A549 (cell line): ENCODE data around the gene PRPSAP2. TPM values are rescaled to one million over a fixed set of nuclear protein-coding genes. Genes with fewer than 3 reads are reported as not detected.

Experiments used
- ATAC-seq, 2 experiments: fragments of 200-7000 bp in 1 of 2; fragments of >200 bp in 1 of 2; cut with Nextera tagmentation in 1 of 2; cut with Tn5 transposase in 1 of 2; 3 replicates each; pipeline versions ENCODE4 v1.8.0 to v1.9.1; 2018 to 2020; ENCODE audit warnings: mild to moderate bottlenecking in 1 of 2, moderate library complexity in 1 of 2
- CTCF ChIA-PET: fragments of 300-600 bp; sonication (Branson Sonifier 250); formaldehyde crosslinking; extraction: SDS; loops from one replicate; lab custom pipeline; 2021; ENCODE audit warnings: antibody characterized with exemption, inconsistent platforms; lab: Yijun Ruan, JAX
- POLR2A ChIA-PET: fragments of 350-600 bp; formaldehyde crosslinking; extraction: SDS; loops from one replicate; lab custom pipeline; 2021; ENCODE audit warnings: antibody characterized with exemption, inconsistent platforms; lab: Yijun Ruan, JAX
- DNase-seq, 2 experiments: peaks; one replicate each; pipeline versions ENCODE4 v3.0.0 to v3.0.0-alpha.2; 2011 to 2016; ENCODE audit warnings: low read depth in 1 of 2, low spot score in 1 of 2
- FAIRE-seq: peaks from 2 replicates; lab custom pipeline; 2011; peaks lifted over from hg19 to GRCh38; lab: Jason Lieb, UNC
- H3K27ac ChIP-seq, 2 experiments: fragments of >200 bp; sonication (Bioruptor Twin); formaldehyde crosslinking; 3 replicates each; pipeline ENCODE4 v1.5.1; 2016 to 2017
- H3K4me1 ChIP-seq: fragments of >200 bp; sonication (Bioruptor Twin); formaldehyde crosslinking; 3 replicates; pipeline ENCODE4 v1.6.1; 2016
- H3K4me2 ChIP-seq: fragments of >200 bp; sonication (Bioruptor Twin); formaldehyde crosslinking; 3 replicates; pipeline ENCODE4 v1.6.1; 2016
- H3K4me3 ChIP-seq: fragments of >200 bp; sonication (Bioruptor Twin); formaldehyde crosslinking; 3 replicates; pipeline ENCODE4 v1.5.1; 2016
- H3K9me3 ChIP-seq: fragments of >200 bp; sonication (Bioruptor Twin); formaldehyde crosslinking; 3 replicates; pipeline ENCODE4 v1.6.1; 2016
- CBX2 ChIP-seq: fragments of 200-600 bp; sonication (generic); IDR thresholded peaks from 2 replicates; pipeline ENCODE4 v1.6.1; 2016; ENCODE audit warnings: low read depth, mild to moderate bottlenecking, borderline replicate concordance
- CEBPB ChIP-seq, 2 experiments: fragments of >200 bp in 1 of 2; sonication (Bioruptor Twin) in 1 of 2; formaldehyde crosslinking in 1 of 2; IDR thresholded peaks; 2 replicates each; pipeline ENCODE4 v1.6.1; 2012 to 2016
- CHD2 ChIP-seq: fragments of 150-350 bp; IDR thresholded peaks from 2 replicates; pipeline ENCODE4 v1.6.1; 2014; ENCODE audit warnings: low read length; ENCODE audit not compliant: partially characterized antibody
- ESRRA ChIP-seq: fragments of 150-350 bp; IDR thresholded peaks from 2 replicates; pipeline ENCODE4 v1.6.1; 2014; ENCODE audit warnings: mild to moderate bottlenecking, low read length, borderline replicate concordance
- GATA3 ChIP-seq: IDR thresholded peaks from 2 replicates; pipeline ENCODE4 v1.6.1; 2012; ENCODE audit warnings: borderline replicate concordance
- HOXB13 ChIP-seq: fragments of 250-450 bp; sonication (Bioruptor Pico); IDR thresholded peaks from 2 replicates; pipeline ENCODE4 v1.5.0; 2020; ENCODE audit warnings: low read depth, mild to moderate bottlenecking, moderate library complexity
- JUN ChIP-seq, 2 experiments: fragments of >200 bp; sonication (Bioruptor Twin); formaldehyde crosslinking; IDR thresholded peaks; 2 replicates in 1 of 2; 3 replicates in 1 of 2; pipeline ENCODE4 v1.6.1; 2016 to 2017
- KDM1A ChIP-seq: fragments of 200-600 bp; sonication (generic); IDR thresholded peaks from 2 replicates; pipeline ENCODE4 v1.6.1; 2016; ENCODE audit warnings: low read depth, mild to moderate bottlenecking
- KDM5A ChIP-seq: fragments of 200-600 bp; sonication (generic); IDR thresholded peaks from 2 replicates; pipeline ENCODE4 v1.6.1; 2016; ENCODE audit warnings: antibody characterized with exemption, mild to moderate bottlenecking
- NPAS2 ChIP-seq: fragments of 250-450 bp; sonication (Bioruptor Pico); IDR thresholded peaks from 2 replicates; pipeline ENCODE4 v1.8.0; 2022; ENCODE audit warnings: mild to moderate bottlenecking, moderate library complexity, borderline replicate concordance
- NR3C1 ChIP-seq: fragments of >200 bp; sonication (Bioruptor Twin); formaldehyde crosslinking; IDR thresholded peaks from 3 replicates; pipeline ENCODE4 v1.6.1; 2017
- PHF8 ChIP-seq: fragments of 200-600 bp; sonication (generic); IDR thresholded peaks from 2 replicates; pipeline ENCODE4 v1.6.1; 2016; ENCODE audit warnings: low read depth, mild to moderate bottlenecking, antibody characterized with exemption, moderate library complexity, borderline replicate concordance
- POLR2A ChIP-seq: IDR thresholded peaks from 2 replicates; pipeline ENCODE4 v1.6.1; 2012; ENCODE audit warnings: mild to moderate bottlenecking, low read length
- RARB ChIP-seq: fragments of 250-450 bp; sonication (Bioruptor Pico); IDR thresholded peaks from 2 replicates; pipeline ENCODE4 v1.8.0; 2021; ENCODE audit warnings: mild to moderate bottlenecking, moderate library complexity
- RFX5 ChIP-seq: fragments of 450-650 bp; IDR thresholded peaks from 2 replicates; pipeline ENCODE4 v1.7.1; 2014; ENCODE audit warnings: antibody characterized with exemption, mild to moderate bottlenecking, moderate library complexity
- SREBF2 ChIP-seq: fragments of 450-650 bp; IDR thresholded peaks from 2 replicates; pipeline ENCODE4 v1.6.1; 2014; ENCODE audit warnings: mild to moderate bottlenecking, moderate library complexity
- TP53 ChIP-seq: fragments of 250-450 bp; sonication (Bioruptor Pico); IDR thresholded peaks from 2 replicates; pipeline ENCODE4 v1.5.0; 2021; ENCODE audit warnings: mild to moderate bottlenecking, moderate library complexity
- ZFP36 ChIP-seq: fragments of 450-650 bp; IDR thresholded peaks from 2 replicates; pipeline ENCODE4 v1.6.1; 2014; ENCODE audit warnings: borderline replicate concordance; ENCODE audit not compliant: partially characterized antibody
- ZNF302 ChIP-seq: fragments of 250-450 bp; sonication (Bioruptor Pico); IDR thresholded peaks from 2 replicates; pipeline ENCODE4 v1.9.0; 2021; ENCODE audit warnings: inconsistent platforms, mild to moderate bottlenecking, moderate library complexity
- ZSCAN20 ChIP-seq: fragments of 250-450 bp; sonication (Bioruptor Pico); IDR thresholded peaks from 2 replicates; pipeline ENCODE4 v1.8.0; 2022; ENCODE audit warnings: mild to moderate bottlenecking, moderate library complexity
- WGBS: methylation state at CpG from one replicate; pipeline ENCODE4 v1.1.6; 2017; ENCODE audit errors: missing lambda C conversion rate; 5-methylcytosine and 5-hydroxymethylcytosine counted together
- polyA minus RNA-seq: library from RNA; depleted of rRNA, polyadenylated mRNA; stranded (reverse); fragments of >200 nt; gene quantifications from 2 replicates; pipeline ENCODE4 v1.2.3, GENCODE V29; 2011; rRNA and poly(A)+ RNA removed
- polyA plus RNA-seq, 4 experiments: library from polyadenylated mRNA; depleted of rRNA in 3 of 4; stranded (reverse); fragments of >200 nt; fragmentation: RNase III in 1 of 4; extraction: RNeasy Plus Mini Kit Qiagen cat#74134 plus additional on column Dnase treatment in 1 of 4; gene quantifications; 2 replicates in 3 of 4; 3 replicates in 1 of 4; pipeline ENCODE4 v1.2.3, GENCODE V29; 2011 to 2017
- TF ChIP-seq, protein P1 (sequence below): IDR thresholded peaks from 2 replicates; pipeline ENCODE4 v1.6.1; 2012
- TF ChIP-seq, protein P2 (sequence below): IDR thresholded peaks from 2 replicates; pipeline ENCODE4 v1.6.1; 2012; ENCODE audit warnings: low read depth, borderline replicate concordance
- TF ChIP-seq, protein P3 (sequence below): fragments of 200-600 bp; sonication (generic); IDR thresholded peaks from 2 replicates; pipeline ENCODE4 v1.6.1; 2016; ENCODE audit warnings: antibody characterized with exemption, mild to moderate bottlenecking, moderate library complexity
- TF ChIP-seq, protein P4 (sequence below): fragments of >200 bp; sonication (Bioruptor Twin); formaldehyde crosslinking; IDR thresholded peaks from 3 replicates; pipeline ENCODE4 v1.6.1; 2016
- TF ChIP-seq, protein P5 (sequence below): fragments of >200 bp; sonication (Bioruptor Twin); formaldehyde crosslinking; IDR thresholded peaks from 2 replicates; pipeline ENCODE4 v1.6.1; 2016
- TF ChIP-seq, protein P6 (sequence below): IDR thresholded peaks from 2 replicates; pipeline ENCODE4 v1.6.1; 2012
- TF ChIP-seq, protein P7 (sequence below): fragments of 250-450 bp; sonication (Bioruptor Pico); IDR thresholded peaks from 2 replicates; pipeline ENCODE4 v1.5.0; 2021; ENCODE audit warnings: mild to moderate bottlenecking, moderate library complexity, borderline replicate concordance
- TF ChIP-seq, protein P8 (sequence below): fragments of 450-650 bp; IDR thresholded peaks from 2 replicates; pipeline ENCODE4 v1.6.1; 2014; ENCODE audit warnings: antibody characterized with exemption

Gene PRPSAP2, protein sequence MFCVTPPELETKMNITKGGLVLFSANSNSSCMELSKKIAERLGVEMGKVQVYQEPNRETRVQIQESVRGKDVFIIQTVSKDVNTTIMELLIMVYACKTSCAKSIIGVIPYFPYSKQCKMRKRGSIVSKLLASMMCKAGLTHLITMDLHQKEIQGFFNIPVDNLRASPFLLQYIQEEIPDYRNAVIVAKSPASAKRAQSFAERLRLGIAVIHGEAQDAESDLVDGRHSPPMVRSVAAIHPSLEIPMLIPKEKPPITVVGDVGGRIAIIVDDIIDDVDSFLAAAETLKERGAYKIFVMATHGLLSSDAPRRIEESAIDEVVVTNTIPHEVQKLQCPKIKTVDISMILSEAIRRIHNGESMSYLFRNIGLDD
- 76.1 and 82.1 TPM in 2 replicates for polyA plus RNA-seq (2011; rRNA removed)
- polyA plus RNA-seq (2012; cell fraction: cytosol; rRNA removed) = 38.2 and 43.7 TPM in 2 replicates
- polyA plus RNA-seq (2012; cell fraction: nucleus; rRNA removed) = 23.3 and 33.4 TPM in 2 replicates
- 53.3 to 55.3 TPM (median 54.9 TPM) in 3 replicates for polyA plus RNA-seq (2017; fragmentation: RNase III; extraction: RNeasy Plus Mini Kit Qiagen cat#74134 plus additional on column Dnase treatment)
- polyA minus RNA-seq = 40.5 and 48.3 TPM in 2 replicates

DNA sequence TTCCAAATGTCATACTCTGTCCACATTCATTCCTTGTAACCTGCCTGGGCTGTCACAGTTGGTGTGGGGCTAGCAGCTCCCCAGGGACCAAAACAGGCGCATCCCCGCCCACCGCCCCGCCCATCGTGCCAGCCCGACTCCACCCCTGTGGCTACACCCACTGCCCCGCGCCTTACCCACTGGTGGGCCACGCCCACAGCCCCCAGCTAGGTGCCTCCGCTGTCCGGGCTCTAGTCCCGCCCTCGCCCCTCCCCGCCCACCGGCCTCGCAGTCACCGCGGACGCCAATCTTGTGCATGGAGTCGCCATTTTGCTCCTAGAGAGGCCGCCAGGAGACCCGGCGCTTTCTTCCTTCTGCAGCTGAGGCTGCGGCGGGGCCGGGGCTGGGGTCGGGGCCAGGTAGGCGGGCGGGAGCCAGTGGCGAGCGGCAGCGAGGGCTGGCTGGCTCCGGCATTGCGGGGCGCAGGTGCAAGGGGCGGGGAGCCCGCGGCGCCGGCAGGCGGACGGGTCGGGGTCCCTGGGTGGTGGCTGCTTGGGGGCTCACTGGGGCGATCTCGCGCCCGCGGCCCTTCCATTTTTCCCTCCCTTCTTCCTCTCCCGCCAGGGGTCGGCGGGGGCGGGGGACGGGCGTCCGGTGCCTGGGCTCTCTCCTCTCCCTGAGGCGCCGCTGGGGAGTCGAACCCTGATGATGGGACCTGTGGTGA lies at the start of gene PRPSAP2:
PRPSAP2 (plus strand) TSS at position 268 of the 703 bp plus-strand sequence. CDS start 7,703 bp downstream, outside the sequence.
- no peaks in the 10 kb centered on the region for H3K9me3 ChIP-seq
- FAIRE-seq (no peak), DNase-seq (peak; percentile 96 to 97), ATAC-seq (peak; percentile 87 to 89)
- peak within 1 kb of the TSS; percentile 80 for H3K4me2 ChIP-seq
- WGBS = 0% methylated on average over 19 of the region's 58 CpGs
- peaks cover 32% of the 10 kb centered on the region for H3K4me1 ChIP-seq
- CTCF ChIA-PET = interaction anchor here (1.1 to 2.0 kb wide), 7 partner anchors 10 to 594 kb away, joined by 3 to 8 read pairs (median 5); no protein-coding TSS in a partner anchor
- peak within 1 kb of the TSS; percentile 79 for H3K4me3 ChIP-seq
- peak within 1 kb of the TSS; percentile 94 to 98 for H3K27ac ChIP-seq
- POLR2A ChIA-PET = interaction anchor here (0.6 to 1.2 kb wide), 9 partner anchors 8 to 105 kb away, joined by 3 to 6 read pairs (median 4); no protein-coding TSS in a partner anchor
- TF ChIP-seq RARB (CRISPR knock-in tag) (no peak), PHF8 (peak; percentile 90; the same call in 1 of the 2 replicates), NR3C1 (no peak), KDM5A (no peak), ESRRA (no peak), SREBF2 (no peak), RFX5 (no peak), CEBPB (IDR thresholded peaks at IDR 0.05) (no peak), GATA3 (no peak), JUN (IDR thresholded peaks at IDR 0.05) (peak; percentile 46 to 92; a peak in 4 of 5 replicates), TP53 (no peak), KDM1A (no peak), ZNF302 (CRISPR knock-in tag) (no peak), NPAS2 (CRISPR knock-in tag) (no peak), POLR2A (peak; percentile 70), HOXB13 (CRISPR knock-in tag) (no peak), ZFP36 (no peak), CBX2 (no peak), CHD2 (no peak), ZSCAN20 (no peak)
- TF ChIP-seq, protein P1, sequence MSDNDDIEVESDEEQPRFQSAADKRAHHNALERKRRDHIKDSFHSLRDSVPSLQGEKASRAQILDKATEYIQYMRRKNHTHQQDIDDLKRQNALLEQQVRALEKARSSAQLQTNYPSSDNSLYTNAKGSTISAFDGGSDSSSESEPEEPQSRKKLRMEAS = no peak
- TF ChIP-seq, protein P2, sequence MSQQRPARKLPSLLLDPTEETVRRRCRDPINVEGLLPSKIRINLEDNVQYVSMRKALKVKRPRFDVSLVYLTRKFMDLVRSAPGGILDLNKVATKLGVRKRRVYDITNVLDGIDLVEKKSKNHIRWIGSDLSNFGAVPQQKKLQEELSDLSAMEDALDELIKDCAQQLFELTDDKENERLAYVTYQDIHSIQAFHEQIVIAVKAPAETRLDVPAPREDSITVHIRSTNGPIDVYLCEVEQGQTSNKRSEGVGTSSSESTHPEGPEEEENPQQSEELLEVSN = no peak
- TF ChIP-seq, protein P3, sequence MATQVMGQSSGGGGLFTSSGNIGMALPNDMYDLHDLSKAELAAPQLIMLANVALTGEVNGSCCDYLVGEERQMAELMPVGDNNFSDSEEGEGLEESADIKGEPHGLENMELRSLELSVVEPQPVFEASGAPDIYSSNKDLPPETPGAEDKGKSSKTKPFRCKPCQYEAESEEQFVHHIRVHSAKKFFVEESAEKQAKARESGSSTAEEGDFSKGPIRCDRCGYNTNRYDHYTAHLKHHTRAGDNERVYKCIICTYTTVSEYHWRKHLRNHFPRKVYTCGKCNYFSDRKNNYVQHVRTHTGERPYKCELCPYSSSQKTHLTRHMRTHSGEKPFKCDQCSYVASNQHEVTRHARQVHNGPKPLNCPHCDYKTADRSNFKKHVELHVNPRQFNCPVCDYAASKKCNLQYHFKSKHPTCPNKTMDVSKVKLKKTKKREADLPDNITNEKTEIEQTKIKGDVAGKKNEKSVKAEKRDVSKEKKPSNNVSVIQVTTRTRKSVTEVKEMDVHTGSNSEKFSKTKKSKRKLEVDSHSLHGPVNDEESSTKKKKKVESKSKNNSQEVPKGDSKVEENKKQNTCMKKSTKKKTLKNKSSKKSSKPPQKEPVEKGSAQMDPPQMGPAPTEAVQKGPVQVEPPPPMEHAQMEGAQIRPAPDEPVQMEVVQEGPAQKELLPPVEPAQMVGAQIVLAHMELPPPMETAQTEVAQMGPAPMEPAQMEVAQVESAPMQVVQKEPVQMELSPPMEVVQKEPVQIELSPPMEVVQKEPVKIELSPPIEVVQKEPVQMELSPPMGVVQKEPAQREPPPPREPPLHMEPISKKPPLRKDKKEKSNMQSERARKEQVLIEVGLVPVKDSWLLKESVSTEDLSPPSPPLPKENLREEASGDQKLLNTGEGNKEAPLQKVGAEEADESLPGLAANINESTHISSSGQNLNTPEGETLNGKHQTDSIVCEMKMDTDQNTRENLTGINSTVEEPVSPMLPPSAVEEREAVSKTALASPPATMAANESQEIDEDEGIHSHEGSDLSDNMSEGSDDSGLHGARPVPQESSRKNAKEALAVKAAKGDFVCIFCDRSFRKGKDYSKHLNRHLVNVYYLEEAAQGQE = no peak
- TF ChIP-seq, protein P4, sequence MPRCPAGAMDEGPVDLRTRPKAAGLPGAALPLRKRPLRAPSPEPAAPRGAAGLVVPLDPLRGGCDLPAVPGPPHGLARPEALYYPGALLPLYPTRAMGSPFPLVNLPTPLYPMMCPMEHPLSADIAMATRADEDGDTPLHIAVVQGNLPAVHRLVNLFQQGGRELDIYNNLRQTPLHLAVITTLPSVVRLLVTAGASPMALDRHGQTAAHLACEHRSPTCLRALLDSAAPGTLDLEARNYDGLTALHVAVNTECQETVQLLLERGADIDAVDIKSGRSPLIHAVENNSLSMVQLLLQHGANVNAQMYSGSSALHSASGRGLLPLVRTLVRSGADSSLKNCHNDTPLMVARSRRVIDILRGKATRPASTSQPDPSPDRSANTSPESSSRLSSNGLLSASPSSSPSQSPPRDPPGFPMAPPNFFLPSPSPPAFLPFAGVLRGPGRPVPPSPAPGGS = peak; percentile 73; the same call in 1 of the 3 replicates
- TF ChIP-seq, protein P5, sequence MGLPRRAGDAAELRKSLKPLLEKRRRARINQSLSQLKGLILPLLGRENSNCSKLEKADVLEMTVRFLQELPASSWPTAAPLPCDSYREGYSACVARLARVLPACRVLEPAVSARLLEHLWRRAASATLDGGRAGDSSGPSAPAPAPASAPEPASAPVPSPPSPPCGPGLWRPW = no peak
- TF ChIP-seq, protein P6, sequence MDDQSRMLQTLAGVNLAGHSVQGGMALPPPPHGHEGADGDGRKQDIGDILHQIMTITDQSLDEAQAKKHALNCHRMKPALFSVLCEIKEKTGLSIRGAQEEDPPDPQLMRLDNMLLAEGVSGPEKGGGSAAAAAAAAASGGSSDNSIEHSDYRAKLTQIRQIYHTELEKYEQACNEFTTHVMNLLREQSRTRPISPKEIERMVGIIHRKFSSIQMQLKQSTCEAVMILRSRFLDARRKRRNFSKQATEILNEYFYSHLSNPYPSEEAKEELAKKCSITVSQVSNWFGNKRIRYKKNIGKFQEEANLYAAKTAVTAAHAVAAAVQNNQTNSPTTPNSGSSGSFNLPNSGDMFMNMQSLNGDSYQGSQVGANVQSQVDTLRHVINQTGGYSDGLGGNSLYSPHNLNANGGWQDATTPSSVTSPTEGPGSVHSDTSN = no peak; the same call in 1 of the 2 replicates
- TF ChIP-seq, protein P7, sequence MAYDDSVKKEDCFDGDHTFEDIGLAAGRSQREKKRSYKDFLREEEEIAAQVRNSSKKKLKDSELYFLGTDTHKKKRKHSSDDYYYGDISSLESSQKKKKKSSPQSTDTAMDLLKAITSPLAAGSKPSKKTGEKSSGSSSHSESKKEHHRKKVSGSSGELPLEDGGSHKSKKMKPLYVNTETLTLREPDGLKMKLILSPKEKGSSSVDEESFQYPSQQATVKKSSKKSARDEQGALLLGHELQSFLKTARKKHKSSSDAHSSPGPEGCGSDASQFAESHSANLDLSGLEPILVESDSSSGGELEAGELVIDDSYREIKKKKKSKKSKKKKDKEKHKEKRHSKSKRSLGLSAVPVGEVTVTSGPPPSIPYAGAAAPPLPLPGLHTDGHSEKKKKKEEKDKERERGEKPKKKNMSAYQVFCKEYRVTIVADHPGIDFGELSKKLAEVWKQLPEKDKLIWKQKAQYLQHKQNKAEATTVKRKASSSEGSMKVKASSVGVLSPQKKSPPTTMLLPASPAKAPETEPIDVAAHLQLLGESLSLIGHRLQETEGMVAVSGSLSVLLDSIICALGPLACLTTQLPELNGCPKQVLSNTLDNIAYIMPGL (CRISPR knock-in tag) = no peak
- TF ChIP-seq, protein P8, sequence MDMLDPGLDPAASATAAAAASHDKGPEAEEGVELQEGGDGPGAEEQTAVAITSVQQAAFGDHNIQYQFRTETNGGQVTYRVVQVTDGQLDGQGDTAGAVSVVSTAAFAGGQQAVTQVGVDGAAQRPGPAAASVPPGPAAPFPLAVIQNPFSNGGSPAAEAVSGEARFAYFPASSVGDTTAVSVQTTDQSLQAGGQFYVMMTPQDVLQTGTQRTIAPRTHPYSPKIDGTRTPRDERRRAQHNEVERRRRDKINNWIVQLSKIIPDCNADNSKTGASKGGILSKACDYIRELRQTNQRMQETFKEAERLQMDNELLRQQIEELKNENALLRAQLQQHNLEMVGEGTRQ = no peak
